Type B pancreatic cell (in vitro differentiated cells): ENCODE results near the gene PRSS56. TPM values are rescaled to one million over a fixed set of nuclear protein-coding genes. Genes with fewer than 3 reads are reported as not detected.

Source experiments
- DNase-seq: peaks from one replicate; pipeline ENCODE4 v3.0.0; 2021; ENCODE audit warnings: mixed read lengths; ENCODE audit not compliant: unreplicated experiment; ENCODE audit errors: extremely low spot score
- H3K27ac Mint-ChIP-seq: 2 replicates; pipeline ENCODE4 v1.8.0; 2021; ENCODE audit warnings: mild to moderate bottlenecking, mixed read lengths
- H3K27me3 Mint-ChIP-seq: 2 replicates; pipeline ENCODE4 v1.8.0; 2021; ENCODE audit warnings: mixed read lengths
- H3K36me3 Mint-ChIP-seq: 2 replicates; pipeline ENCODE4 v1.8.0; 2021; ENCODE audit warnings: mixed read lengths
- H3K4me1 Mint-ChIP-seq: one replicate; pipeline ENCODE4 v1.8.0; 2021; ENCODE audit warnings: mixed read lengths; ENCODE audit not compliant: unreplicated experiment
- H3K4me3 Mint-ChIP-seq: 2 replicates; pipeline ENCODE4 v1.8.0; 2021; ENCODE audit warnings: mild to moderate bottlenecking, mixed read lengths
- H3K9me3 Mint-ChIP-seq: 2 replicates; pipeline ENCODE4 v1.8.0; 2021; ENCODE audit warnings: mixed read lengths
- total RNA-seq: library from RNA; stranded (reverse); gene quantifications from 2 replicates; pipeline ENCODE4 v1.2.1, GENCODE V29; 2021; ENCODE audit warnings: low replicate concordance
- TF ChIP-seq, protein P1 (sequence below): fragments of 200-600 bp; sonication (generic); conservative IDR thresholded peaks from 2 replicates; pipeline ENCODE4 v1.5.0; 2021; ENCODE audit warnings: antibody characterized with exemption, mild to moderate bottlenecking

The PRSS56 gene
- total RNA-seq, 1 donor from 2014 or later: 0.34 TPM

DNA sequence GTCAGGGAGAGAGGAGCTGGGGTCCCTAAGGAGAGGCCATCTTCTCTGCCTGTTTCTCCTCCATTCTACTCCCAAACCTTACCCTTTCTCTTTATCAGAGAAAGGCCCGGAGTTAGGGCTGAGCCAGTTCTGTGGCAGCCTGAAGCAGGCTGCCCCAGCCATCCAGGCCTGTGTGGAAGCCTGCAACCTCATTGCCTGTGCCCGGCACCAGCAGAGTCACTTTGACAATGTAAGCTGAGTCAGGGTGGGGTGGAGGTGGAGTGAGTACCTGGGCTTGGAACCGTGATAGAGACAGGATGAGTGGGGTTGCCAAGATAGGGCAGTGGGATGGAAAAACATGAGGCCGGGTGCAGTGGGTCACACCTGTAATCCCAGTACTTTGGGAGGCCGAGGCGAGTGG, 24.5 kb downstream of the PRSS56 start:
- TF ChIP-seq, protein P1, sequence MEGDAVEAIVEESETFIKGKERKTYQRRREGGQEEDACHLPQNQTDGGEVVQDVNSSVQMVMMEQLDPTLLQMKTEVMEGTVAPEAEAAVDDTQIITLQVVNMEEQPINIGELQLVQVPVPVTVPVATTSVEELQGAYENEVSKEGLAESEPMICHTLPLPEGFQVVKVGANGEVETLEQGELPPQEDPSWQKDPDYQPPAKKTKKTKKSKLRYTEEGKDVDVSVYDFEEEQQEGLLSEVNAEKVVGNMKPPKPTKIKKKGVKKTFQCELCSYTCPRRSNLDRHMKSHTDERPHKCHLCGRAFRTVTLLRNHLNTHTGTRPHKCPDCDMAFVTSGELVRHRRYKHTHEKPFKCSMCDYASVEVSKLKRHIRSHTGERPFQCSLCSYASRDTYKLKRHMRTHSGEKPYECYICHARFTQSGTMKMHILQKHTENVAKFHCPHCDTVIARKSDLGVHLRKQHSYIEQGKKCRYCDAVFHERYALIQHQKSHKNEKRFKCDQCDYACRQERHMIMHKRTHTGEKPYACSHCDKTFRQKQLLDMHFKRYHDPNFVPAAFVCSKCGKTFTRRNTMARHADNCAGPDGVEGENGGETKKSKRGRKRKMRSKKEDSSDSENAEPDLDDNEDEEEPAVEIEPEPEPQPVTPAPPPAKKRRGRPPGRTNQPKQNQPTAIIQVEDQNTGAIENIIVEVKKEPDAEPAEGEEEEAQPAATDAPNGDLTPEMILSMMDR: no peak
- DNase-seq: no peak
- peaks cover 28% of the 10 kb centered on the region for H3K36me3 Mint-ChIP-seq
- no peak overlapping the region for H3K27ac Mint-ChIP-seq
- H3K9me3 Mint-ChIP-seq: peaks cover 8% of the 10 kb centered on the region
- peaks cover 2% of the 10 kb centered on the region for H3K4me1 Mint-ChIP-seq
- no peak overlapping the region for H3K4me3 Mint-ChIP-seq
- H3K27me3 Mint-ChIP-seq: no peaks in the 10 kb centered on the region

- peaks cover 31% of the 10 kb centered on the region for H3K36me3 Mint-ChIP-seq
- DNase-seq: no peak
- H3K9me3 Mint-ChIP-seq: peaks cover 8% of the 10 kb centered on the region
- TF ChIP-seq, protein P1: no peak
- peaks cover 3% of the 10 kb centered on the region for H3K4me1 Mint-ChIP-seq
- H3K4me3 Mint-ChIP-seq: no peak overlapping the region
- no peaks in the 10 kb centered on the region for H3K27me3 Mint-ChIP-seq
- no peak overlapping the region for H3K27ac Mint-ChIP-seq
Measured at GRCh38 chr2:232545511-232546375, 25.6 kb downstream of the PRSS56 start.

GRCh38 chr2:232547991-232548390, 27.8 kb downstream of the PRSS56 start:
- Mint-ChIP-seq H3K4me1 (peaks cover 17% of the 10 kb centered on the region), H3K4me3 (no peak overlapping the region), H3K27ac (no peak overlapping the region), H3K36me3 (peaks cover 35% of the 10 kb centered on the region), H3K27me3 (no peaks in the 10 kb centered on the region), H3K9me3 (peaks cover 8% of the 10 kb centered on the region)
- TF ChIP-seq, protein P1: no peak
- no peak for DNase-seq

DNA sequence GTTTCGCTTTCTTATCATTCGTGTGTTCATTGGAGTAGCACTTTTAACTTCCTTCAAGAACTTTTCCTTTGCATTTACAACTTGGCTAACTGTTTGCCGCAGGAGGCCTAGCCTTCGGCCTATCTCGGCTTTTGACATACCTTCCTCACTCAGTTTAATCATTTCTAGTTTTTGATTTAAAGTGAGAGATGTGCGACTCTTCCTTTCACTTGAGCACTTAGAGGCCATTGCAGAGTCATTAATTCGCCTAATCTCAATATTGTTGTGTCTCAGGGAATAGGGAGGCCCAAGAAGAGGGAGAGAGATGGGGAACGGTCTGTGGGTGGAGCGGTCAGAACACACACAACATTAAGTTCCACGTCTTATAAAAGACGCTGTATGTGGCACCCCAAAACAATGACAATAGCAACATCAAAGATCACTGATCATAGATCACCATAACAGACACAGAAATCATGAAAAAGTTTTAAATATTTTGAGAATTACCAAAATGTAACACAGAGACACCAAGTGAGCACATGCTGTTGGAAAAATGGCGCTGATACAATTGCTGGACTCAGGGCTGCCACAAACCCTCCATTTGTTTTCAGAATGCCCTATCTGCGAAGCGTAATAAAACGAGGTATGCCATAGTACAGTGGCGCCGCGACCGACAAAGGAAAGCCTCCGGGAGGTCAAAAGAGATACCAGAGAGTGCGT, 29.6 kb downstream of the PRSS56 start:
- TF ChIP-seq, protein P1: no peak
- DNase-seq: no peak
- Mint-ChIP-seq H3K27ac (peak overlapping the region; percentile 93), H3K27me3 (no peaks in the 10 kb centered on the region), H3K36me3 (peaks cover 38% of the 10 kb centered on the region), H3K4me3 (peak overlapping the region; percentile 95), H3K4me1 (peaks cover 17% of the 10 kb centered on the region), H3K9me3 (peaks cover 8% of the 10 kb centered on the region)

DNA sequence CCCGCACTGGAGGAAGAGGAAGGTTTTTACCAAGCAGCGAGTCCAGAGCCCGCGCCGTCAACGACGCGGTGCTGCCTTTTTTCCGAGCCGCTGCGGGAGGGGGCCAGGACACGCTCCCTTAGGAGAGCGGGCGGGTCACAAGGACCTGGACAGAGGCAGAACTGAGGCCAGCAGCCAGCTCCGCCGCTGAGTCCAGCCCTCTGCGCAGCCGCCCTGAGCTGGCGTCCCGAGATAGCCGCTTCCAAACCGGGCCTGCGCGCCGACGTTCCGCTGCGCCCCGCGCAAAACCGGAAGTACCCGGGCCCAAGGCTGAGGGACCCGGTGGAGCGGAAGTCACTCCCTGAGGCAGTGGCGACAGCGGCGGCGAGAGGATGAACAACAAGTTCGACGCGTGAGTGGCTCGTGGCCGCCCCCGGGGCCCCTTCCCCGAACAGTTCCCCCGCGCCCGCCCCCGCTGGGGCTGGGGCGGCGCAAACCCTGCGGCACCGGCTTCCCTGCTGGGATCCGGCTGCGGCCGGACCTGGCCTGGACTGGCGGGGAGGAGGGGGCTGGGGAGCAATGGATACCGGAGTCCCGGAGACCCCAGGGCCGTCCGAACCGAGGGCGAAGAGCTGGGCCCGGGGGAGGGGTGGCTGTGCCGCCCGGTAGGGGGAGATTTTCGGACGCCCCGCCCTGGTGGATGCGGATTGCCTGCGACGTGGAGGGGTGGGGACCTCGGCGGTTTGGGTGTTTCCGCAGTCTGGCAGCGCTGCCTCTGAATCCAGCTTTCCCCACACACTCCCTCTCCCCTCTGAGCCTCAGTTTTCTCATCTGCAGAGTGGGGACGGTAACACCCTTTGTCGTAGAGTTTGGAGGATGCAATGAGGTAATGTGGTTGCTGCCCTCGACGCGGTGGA, 30.4 kb downstream of the PRSS56 start, which contains the start of the genes EIF4E2 and TIGD1:
TSS of gene EIF4E2 (plus strand) at position 336 of the 896 bp plus-strand sequence. CDS start at position 372, 36 bp downstream.
TSS of gene TIGD1 (minus strand) at position 204 of the 896 bp plus-strand sequence. CDS start 675 bp downstream, outside the sequence.
- peaks cover 17% of the 10 kb centered on the region for H3K4me1 Mint-ChIP-seq
- H3K27ac Mint-ChIP-seq: peak within 1 kb of the TSS; percentile 93
- H3K27me3 Mint-ChIP-seq: no peaks in the 10 kb centered on the region
- peaks cover 8% of the 10 kb centered on the region for H3K9me3 Mint-ChIP-seq
- TF ChIP-seq, protein P1: peak; percentile 58
- H3K4me3 Mint-ChIP-seq: peak within 1 kb of the TSS; percentile 95
- peak; percentile 96 for DNase-seq
- peaks cover 42% of the 10 kb centered on the region for H3K36me3 Mint-ChIP-seq
